Stomach (tissue), 9 donors: ENCODE data around the gene ZMYND8. TPM values are rescaled to one million over a fixed set of nuclear protein-coding genes. Genes with fewer than 3 reads are reported as not detected.

ENCODE experiments used
- DNase-seq, 2 donors: peaks; one replicate each; pipeline versions ENCODE4 v3.0.0 to v3.0.0-alpha.2; 2013 to 2019
- H3K27ac ChIP-seq, 5 donors: fragments of 200-600 bp in 4 of 5; sonication (generic) in 4 of 5; one replicate each; pipeline ENCODE4 v1.5.1; 2013 to 2019; ENCODE audit warnings: mild to moderate bottlenecking in 1 of 5, moderate library complexity in 1 of 5
- H3K27me3 ChIP-seq, 3 donors: fragments of 200-600 bp; sonication (generic); one replicate each; pipeline ENCODE4 v1.5.1; 2017 to 2019; ENCODE audit warnings: mixed run types in 1 of 3
- H3K36me3 ChIP-seq, 4 donors: fragments of 200-600 bp; sonication (generic); 1 replicate in 3 of 4; 2 replicates in 1 of 4; pipeline ENCODE4 v1.5.1; 2016 to 2019
- H3K4me1 ChIP-seq, 4 donors: fragments of 200-600 bp; sonication (generic); one replicate each; pipeline ENCODE4 v1.5.1; 2016 to 2019
- H3K4me3 ChIP-seq, 4 donors: fragments of 200-600 bp; sonication (generic) in 3 of 4; one replicate each; pipeline ENCODE4 v1.5.1; 2016 to 2019; ENCODE audit warnings: mild to moderate bottlenecking in 1 of 4
- H3K9me3 ChIP-seq, 4 donors: fragments of 200-600 bp; sonication (generic); one replicate each; pipeline ENCODE4 v1.5.1; 2016 to 2019
- EP300 ChIP-seq: sonication (generic); formaldehyde crosslinking; IDR thresholded peaks from one replicate; pipeline ENCODE4 v1.6.1; 2017; ENCODE audit warnings: antibody characterized with exemption
- POLR2A ChIP-seq, 4 donors: fragments of 450-650 bp; IDR thresholded peaks; one replicate each; pipeline ENCODE4 v1.6.1; 2016; ENCODE audit warnings: antibody characterized with exemption in 4 of 4, control low read depth in 2 of 4, mild to moderate bottlenecking in 1 of 4, moderate library complexity in 1 of 4
- POLR2AphosphoS5 ChIP-seq, 3 donors: sonication (generic); formaldehyde crosslinking; IDR thresholded peaks; one replicate each; pipeline ENCODE4 v1.6.1; 2016; ENCODE audit warnings: antibody characterized with exemption in 3 of 3
- WGBS, 5 donors: extraction: QIAGEN DNeasy Blood & Tissue Kit in 3 of 5; methylation state at CpG; one replicate each; pipeline versions ENCODE4 v1.1.5 to v1.1.7; 2013 to 2018; 5-methylcytosine and 5-hydroxymethylcytosine counted together
- intact Hi-C: fragments of 100-400 bp; cut with DNase I; formaldehyde crosslinking; loops from one replicate; pipeline ENCODE4 v1.15.1; 2023; ENCODE audit warnings: low total_unique reads
- polyA plus RNA-seq, 3 donors: library from polyadenylated mRNA; stranded (reverse); fragments of 200-250 nt; gene quantifications; one replicate each; pipeline ENCODE4 v1.2.3, GENCODE V29; 2013
- total RNA-seq, 5 donors: library from RNA; depleted of rRNA; stranded (reverse); fragments of >200 nt; gene quantifications; one replicate each; pipeline versions ENCODE4 v1.1.0 to v1.2.3, GENCODE V29; 2014 to 2016
- TF ChIP-seq, protein P1 (sequence below), 7 experiments: fragments of 450-650 bp in 4 of 7; fragments of 200-600 bp in 3 of 7; sonication (generic) in 3 of 7; IDR thresholded peaks; one replicate each; pipeline ENCODE4 v1.5.1; 2016 to 2019; ENCODE audit warnings: antibody characterized with exemption in 7 of 7, control low read depth in 2 of 7, mild to moderate bottlenecking in 1 of 7
- donor health status: healthy with polysubstance abuse.
- donor health status: Bipolar disorder and iron deficiency.
- donor health status: healthy.

Gene ZMYND8
- total and polyA plus RNA-seq, 8 donors, result 9.2 to 82.6 (median 39.4) TPM

DNA sequence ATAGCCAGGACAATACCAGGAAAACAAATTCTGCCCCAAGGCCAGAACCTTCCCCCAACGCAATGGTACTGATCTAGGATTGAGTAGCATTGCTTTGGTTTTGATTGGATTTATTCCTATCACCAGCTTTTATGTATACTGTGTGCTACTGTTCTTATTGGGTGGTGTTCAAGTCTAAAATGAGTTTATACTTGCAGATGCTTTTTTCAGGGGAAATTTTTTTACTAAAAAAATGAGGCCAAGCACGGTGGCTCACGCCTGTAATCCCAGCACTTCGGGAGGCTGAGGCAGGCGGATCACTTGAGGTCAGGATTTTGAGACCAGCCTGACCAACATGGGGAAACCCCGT lies 116.8 kb downstream of the ZMYND8 start:
- Histone ChIP-seq H3K27me3 (no peaks in the 10 kb centered on the region), H3K36me3 (peaks cover 41 to 90% (median 87%) of the 10 kb centered on the region in 4 donors)
- 89 to 94% (median 90%) methylated on average over 6 of the region's 6 CpGs for WGBS, 5 donors

GRCh38 chr20:47238780-47239718 lies 117.5 kb downstream of the ZMYND8 start:
- H3K36me3 ChIP-seq, result peaks cover 41 to 90% (median 87%) of the 10 kb centered on the region in 4 donors

More for the DNA sequence above, 116.8 kb downstream of the ZMYND8 start:
- Histone ChIP-seq H3K4me1 (peaks cover 9 to 23% (median 17%) of the 10 kb centered on the region in 4 donors), H3K27ac (no peak overlapping the region), H3K9me3 (no peaks in the 10 kb centered on the region), H3K4me3 (no peak overlapping the region)
- TF ChIP-seq POLR2AphosphoS5 (IDR thresholded peaks at IDR 0.05), result no peak
- DNase-seq, result no peak
- intact Hi-C loops, result no loop called here

GRCh38 chr20:47237715-47238114 lies 118.8 kb downstream of the ZMYND8 start:
- no peak overlapping the region for H3K4me3 ChIP-seq
- TF ChIP-seq POLR2AphosphoS5 (IDR thresholded peaks at IDR 0.05) (no peak), POLR2A (IDR thresholded peaks at IDR 0.05) (no peak), EP300 (no peak)
- TF ChIP-seq, protein P1, sequence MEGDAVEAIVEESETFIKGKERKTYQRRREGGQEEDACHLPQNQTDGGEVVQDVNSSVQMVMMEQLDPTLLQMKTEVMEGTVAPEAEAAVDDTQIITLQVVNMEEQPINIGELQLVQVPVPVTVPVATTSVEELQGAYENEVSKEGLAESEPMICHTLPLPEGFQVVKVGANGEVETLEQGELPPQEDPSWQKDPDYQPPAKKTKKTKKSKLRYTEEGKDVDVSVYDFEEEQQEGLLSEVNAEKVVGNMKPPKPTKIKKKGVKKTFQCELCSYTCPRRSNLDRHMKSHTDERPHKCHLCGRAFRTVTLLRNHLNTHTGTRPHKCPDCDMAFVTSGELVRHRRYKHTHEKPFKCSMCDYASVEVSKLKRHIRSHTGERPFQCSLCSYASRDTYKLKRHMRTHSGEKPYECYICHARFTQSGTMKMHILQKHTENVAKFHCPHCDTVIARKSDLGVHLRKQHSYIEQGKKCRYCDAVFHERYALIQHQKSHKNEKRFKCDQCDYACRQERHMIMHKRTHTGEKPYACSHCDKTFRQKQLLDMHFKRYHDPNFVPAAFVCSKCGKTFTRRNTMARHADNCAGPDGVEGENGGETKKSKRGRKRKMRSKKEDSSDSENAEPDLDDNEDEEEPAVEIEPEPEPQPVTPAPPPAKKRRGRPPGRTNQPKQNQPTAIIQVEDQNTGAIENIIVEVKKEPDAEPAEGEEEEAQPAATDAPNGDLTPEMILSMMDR (IDR thresholded peaks at IDR 0.05), result no peak
- WGBS, 5 donors, result 86 to 98% (median 94%) methylated on average over 4 of the region's 4 CpGs
- H3K4me1 ChIP-seq, result peaks cover 7 to 12% (median 8%) of the 10 kb centered on the region in 4 donors
- peaks cover 47 to 92% (median 88%) of the 10 kb centered on the region in 4 donors for H3K36me3 ChIP-seq
- DNase-seq, result no peak
- intact Hi-C loops, result no loop called here
- no peak overlapping the region for H3K27ac ChIP-seq
- no peaks in the 10 kb centered on the region for H3K27me3 ChIP-seq
- H3K9me3 ChIP-seq, result no peaks in the 10 kb centered on the region

More at GRCh38 chr20:47238780-47239718, 117.5 kb downstream of the ZMYND8 start:
- intact Hi-C loops, result no loop called here
- no peak overlapping the region for H3K27ac ChIP-seq
- WGBS, 5 donors, result 95 to 96% (median 95%) methylated on average over 50 to 51 of the region's 51 CpGs
- H3K4me3 ChIP-seq, result no peak overlapping the region
- H3K4me1 ChIP-seq, result peaks cover 9 to 19% (median 17%) of the 10 kb centered on the region in 4 donors
- TF ChIP-seq POLR2AphosphoS5 (IDR thresholded peaks at IDR 0.05) (no peak), EP300 (no peak), POLR2A (IDR thresholded peaks at IDR 0.05) (no peak)
- TF ChIP-seq, protein P1 (IDR thresholded peaks at IDR 0.05), result no peak
- DNase-seq, result no peak
- H3K27me3 ChIP-seq, result no peaks in the 10 kb centered on the region
- no peaks in the 10 kb centered on the region for H3K9me3 ChIP-seq

DNA sequence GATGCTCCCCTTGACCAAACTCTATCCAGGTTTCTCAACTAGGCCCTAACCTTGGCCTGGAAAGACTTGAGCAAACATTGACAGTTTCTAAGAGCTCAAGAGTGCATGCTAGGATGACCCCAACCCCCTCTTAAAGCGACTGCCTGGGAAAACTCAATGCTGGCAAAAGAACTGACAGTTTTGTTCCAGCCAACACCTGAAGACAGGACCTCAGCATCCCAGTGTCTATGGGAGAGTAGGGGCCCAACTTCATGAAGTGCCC lies 119.9 kb downstream of the ZMYND8 start:
- no peak overlapping the region for H3K4me3 ChIP-seq
- peaks cover 54 to 97% (median 91%) of the 10 kb centered on the region in 4 donors for H3K36me3 ChIP-seq
- no peaks in the 10 kb centered on the region for H3K9me3 ChIP-seq
- intact Hi-C loops, result no loop called here
- H3K27me3 ChIP-seq, result no peaks in the 10 kb centered on the region
- H3K4me1 ChIP-seq, result peaks cover 0 to 3% (median 0%) of the 10 kb centered on the region in 4 donors
- TF ChIP-seq POLR2A (IDR thresholded peaks at IDR 0.05) (no peak), POLR2AphosphoS5 (IDR thresholded peaks at IDR 0.05) (no peak), EP300 (no peak)
- TF ChIP-seq, protein P1 (IDR thresholded peaks at IDR 0.05), result no peak
- no peak overlapping the region for H3K27ac ChIP-seq
- 57 to 85% (median 63%) methylated on average over 1 of the region's 1 CpG for WGBS, 5 donors
- no peak for DNase-seq
